Choroid plexus epithelial cell (primary cell): ENCODE measurements around the gene ZDHHC14.
"Not testable (repeated sequence)": the region's sequence is repeated elsewhere in the genome, so short reads cannot be mapped to it uniquely, and the experiment has no call there.

ENCODE experiments used
- DNase-seq: peaks from one replicate; pipeline ENCODE4 v3.0.0-alpha.2; 2010; ENCODE audit warnings: low read depth
- H3K4me3 ChIP-seq: 2 replicates; pipeline ENCODE4 v1.5.1; 2011; ENCODE audit warnings: low read depth, mild to moderate bottlenecking, control low read depth, low read length, moderate library complexity
- CTCF ChIP-seq: conservative IDR thresholded peaks from 2 replicates; pipeline ENCODE4 v1.5.1; 2011; ENCODE audit warnings: low read depth, mild to moderate bottlenecking, control low read depth, inconsistent platforms, low read length, moderate library complexity

The ZDHHC14 gene

GRCh38 chr6:157716251-157716995 is 335.4 kb downstream of the ZDHHC14 start:
- TF ChIP-seq CTCF = no peak
- no peak for DNase-seq
- no peak overlapping the region for H3K4me3 ChIP-seq

- DNase-seq = no peak
- H3K4me3 ChIP-seq = no peak overlapping the region
- TF ChIP-seq CTCF = no peak
Measured at GRCh38 chr6:157717340-157717748, 336.4 kb downstream of the ZDHHC14 start.

- no peak for TF ChIP-seq CTCF
Measured at GRCh38 chr6:157718503-157719187, 337.7 kb downstream of the ZDHHC14 start.

GRCh38 chr6:157720964-157721363 is 340.0 kb downstream of the ZDHHC14 start:
- DNase-seq, H3K4me3 ChIP-seq: not testable (repeated sequence)

More at GRCh38 chr6:157718503-157719187, 337.7 kb downstream of the ZDHHC14 start:
- no peak for DNase-seq
- no peak overlapping the region for H3K4me3 ChIP-seq

- TF ChIP-seq CTCF = no peak
- DNase-seq = no peak
- no peak overlapping the region for H3K4me3 ChIP-seq
Measured at GRCh38 chr6:157721426-157721825, 340.4 kb downstream of the ZDHHC14 start.

- DNase-seq = no peak
- no peak for TF ChIP-seq CTCF
- no peak overlapping the region for H3K4me3 ChIP-seq
Measured at GRCh38 chr6:157721830-157722229, 340.8 kb downstream of the ZDHHC14 start.

GRCh38 chr6:157723376-157723775 is 342.4 kb downstream of the ZDHHC14 start:
- no peak overlapping the region for H3K4me3 ChIP-seq
- TF ChIP-seq CTCF = no peak
- DNase-seq = no peak
